SK-N-MC (cell line): ENCODE results near the gene DLGAP1.
"Not testable (repeated sequence)": the region's sequence is repeated elsewhere in the genome, so short reads cannot be mapped to it uniquely, and the experiment has no call there.

ENCODE experiments used
- DNase-seq: peaks from one replicate; pipeline ENCODE4 v3.0.0-alpha.2; 2011; ENCODE audit warnings: low read depth, low spot score
- H3K27ac ChIP-seq: fragments of 200-600 bp; sonication (generic); 2 replicates; pipeline ENCODE4 v1.5.1; 2016; ENCODE audit warnings: mixed run types
- H3K36me3 ChIP-seq: fragments of 200-600 bp; sonication (generic); 2 replicates; pipeline ENCODE4 v1.6.1; 2017; ENCODE audit warnings: antibody characterized with exemption, low read length, mixed read lengths; ENCODE audit not compliant: insufficient read depth
- H3K4me3 ChIP-seq: fragments of 200-600 bp; sonication (generic); 2 replicates; pipeline ENCODE4 v1.5.1; 2016
- H3K9ac ChIP-seq: fragments of 200-600 bp; sonication (generic); 2 replicates; pipeline ENCODE4 v1.8.0; 2017; ENCODE audit warnings: mixed run types, mixed read lengths; ENCODE audit not compliant: insufficient read length
- H3K9me3 ChIP-seq: fragments of 200-600 bp; sonication (generic); 2 replicates; pipeline ENCODE4 v1.6.1; 2017; ENCODE audit warnings: low read depth, mild to moderate bottlenecking, antibody characterized with exemption, low read length, moderate library complexity, mixed read lengths
- EZH2 ChIP-seq: fragments of 200-600 bp; sonication (generic); IDR thresholded peaks from one replicate; pipeline ENCODE4 v1.6.1; 2017; ENCODE audit warnings: antibody characterized with exemption
- FOXP2 ChIP-seq: optimal IDR thresholded peaks from 2 replicates; pipeline ENCODE3; 2011; ENCODE audit warnings: mild to moderate bottlenecking, moderate library complexity; ENCODE audit not compliant: insufficient read depth; ENCODE audit errors: extremely low read length, control extremely low read depth
- POLR2AphosphoS5 ChIP-seq: IDR thresholded peaks from 2 replicates; pipeline ENCODE4 v1.6.1; 2012; ENCODE audit warnings: mild to moderate bottlenecking, low read depth, low read length, borderline replicate concordance

DLGAP1 gene

GRCh38 chr18:4293337-4293736 lies 161.8 kb downstream of the DLGAP1 start:
- H3K27ac ChIP-seq = no peak overlapping the region
- no peak overlapping the region for H3K4me3 ChIP-seq
- no peak overlapping the region for H3K9ac ChIP-seq
- no peak for DNase-seq
- no peak for TF ChIP-seq FOXP2
- no peak for TF ChIP-seq EZH2
- TF ChIP-seq POLR2AphosphoS5 = no peak
- no peaks in the 10 kb centered on the region for H3K9me3 ChIP-seq
- H3K36me3 ChIP-seq = no peaks in the 10 kb centered on the region

GRCh38 chr18:4292696-4293095 lies 162.4 kb downstream of the DLGAP1 start:
- Histone ChIP-seq H3K9ac (no peak overlapping the region), H3K27ac (no peak overlapping the region), H3K9me3 (no peaks in the 10 kb centered on the region), H3K36me3 (no peaks in the 10 kb centered on the region), H3K4me3 (no peak overlapping the region)
- TF ChIP-seq POLR2AphosphoS5 = no peak
- no peak for TF ChIP-seq FOXP2
- TF ChIP-seq EZH2 = no peak
- DNase-seq = no peak

GRCh38 chr18:4287340-4287739 lies 167.8 kb downstream of the DLGAP1 start:
- H3K4me3 ChIP-seq, H3K27ac ChIP-seq, H3K9ac ChIP-seq, DNase-seq, H3K9me3 ChIP-seq, H3K36me3 ChIP-seq: not testable (repeated sequence)

- Histone ChIP-seq H3K9me3 (no peaks in the 10 kb centered on the region), H3K9ac (no peak overlapping the region), H3K27ac (no peak overlapping the region), H3K36me3 (no peaks in the 10 kb centered on the region), H3K4me3 (no peak overlapping the region)
- TF ChIP-seq POLR2AphosphoS5 (no peak), FOXP2 (no peak), EZH2 (no peak)
- DNase-seq = no peak
Observed at GRCh38 chr18:4286256-4286655, 168.9 kb downstream of the DLGAP1 start.

- Histone ChIP-seq H3K9me3 (no peaks in the 10 kb centered on the region), H3K4me3 (no peak overlapping the region), H3K36me3 (no peaks in the 10 kb centered on the region), H3K9ac (no peak overlapping the region), H3K27ac (no peak overlapping the region)
- no peak for DNase-seq
- TF ChIP-seq POLR2AphosphoS5 (no peak), FOXP2 (no peak), EZH2 (no peak)
Observed at GRCh38 chr18:4285525-4285924, 169.6 kb downstream of the DLGAP1 start.

GRCh38 chr18:4284528-4284927 lies 170.6 kb downstream of the DLGAP1 start:
- Histone ChIP-seq H3K9me3 (no peaks in the 10 kb centered on the region), H3K36me3 (no peaks in the 10 kb centered on the region), H3K4me3 (no peak overlapping the region), H3K9ac (no peak overlapping the region), H3K27ac (no peak overlapping the region)
- TF ChIP-seq EZH2 = no peak
- no peak for TF ChIP-seq FOXP2
- no peak for TF ChIP-seq POLR2AphosphoS5
- no peak for DNase-seq

- Histone ChIP-seq H3K4me3 (no peak overlapping the region), H3K27ac (no peak overlapping the region), H3K9ac (no peak overlapping the region), H3K36me3 (no peaks in the 10 kb centered on the region), H3K9me3 (no peaks in the 10 kb centered on the region)
- TF ChIP-seq EZH2 (no peak), FOXP2 (no peak), POLR2AphosphoS5 (no peak)
- no peak for DNase-seq
Observed at GRCh38 chr18:4283746-4284291, 171.3 kb downstream of the DLGAP1 start.

- no peaks in the 10 kb centered on the region for H3K36me3 ChIP-seq
- no peak overlapping the region for H3K9ac ChIP-seq
- no peak overlapping the region for H3K4me3 ChIP-seq
- DNase-seq = no peak
- H3K9me3 ChIP-seq = no peaks in the 10 kb centered on the region
- no peak overlapping the region for H3K27ac ChIP-seq
- TF ChIP-seq EZH2 (no peak), FOXP2 (no peak), POLR2AphosphoS5 (no peak)
Observed at GRCh38 chr18:4282954-4283353, 172.2 kb downstream of the DLGAP1 start.

- Histone ChIP-seq H3K36me3 (no peaks in the 10 kb centered on the region), H3K27ac (no peak overlapping the region), H3K4me3 (no peak overlapping the region), H3K9me3 (no peaks in the 10 kb centered on the region), H3K9ac (no peak overlapping the region)
- DNase-seq = no peak
- no peak for TF ChIP-seq EZH2
- TF ChIP-seq POLR2AphosphoS5 = no peak
- no peak for TF ChIP-seq FOXP2
Observed at GRCh38 chr18:4276953-4277585, 178.0 kb downstream of the DLGAP1 start.
